ENCODE data around the gene IGFBP2.

Gene IGFBP2

DNA sequence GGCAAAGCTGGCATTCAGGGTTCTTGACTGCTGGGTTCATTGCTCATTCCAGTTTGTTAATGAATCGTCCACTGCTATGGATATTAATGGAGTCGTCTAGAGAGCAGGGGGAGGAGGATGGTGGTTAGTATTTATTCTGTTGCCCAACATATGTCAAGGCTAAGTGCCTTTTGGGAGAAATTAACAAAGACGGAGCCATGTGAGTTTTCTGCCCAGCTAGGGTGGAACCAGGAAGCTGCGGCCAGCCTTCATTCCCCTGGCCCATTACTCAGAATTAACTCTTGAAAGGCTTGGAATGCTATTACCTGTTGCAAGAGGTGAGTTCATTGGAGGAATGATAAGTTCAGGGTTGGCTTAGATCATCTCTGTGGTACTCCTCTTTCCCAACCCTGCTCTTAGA, 19.3 kb downstream of the IGFBP2 start:
- Histone ChIP-seq H3K36me3 (no peaks in the 10 kb centered on the region), H3K4me1 (ENCODE audit: control insufficient read depth in 1 of 2, insufficient read depth in 1 of 2, low read depth in 1 of 2, low read length in 1 of 2) (no peaks in the 10 kb centered on the region), H3K9me3 (no peaks in the 10 kb centered on the region), H3K27me3 (no peaks in the 10 kb centered on the region), H3K4me3 (ENCODE audit: low read depth in 1 of 2, low read length in 1 of 2) (no peak overlapping the region), H3K27ac (no peak overlapping the region)
- TF ChIP-seq, protein P1, sequence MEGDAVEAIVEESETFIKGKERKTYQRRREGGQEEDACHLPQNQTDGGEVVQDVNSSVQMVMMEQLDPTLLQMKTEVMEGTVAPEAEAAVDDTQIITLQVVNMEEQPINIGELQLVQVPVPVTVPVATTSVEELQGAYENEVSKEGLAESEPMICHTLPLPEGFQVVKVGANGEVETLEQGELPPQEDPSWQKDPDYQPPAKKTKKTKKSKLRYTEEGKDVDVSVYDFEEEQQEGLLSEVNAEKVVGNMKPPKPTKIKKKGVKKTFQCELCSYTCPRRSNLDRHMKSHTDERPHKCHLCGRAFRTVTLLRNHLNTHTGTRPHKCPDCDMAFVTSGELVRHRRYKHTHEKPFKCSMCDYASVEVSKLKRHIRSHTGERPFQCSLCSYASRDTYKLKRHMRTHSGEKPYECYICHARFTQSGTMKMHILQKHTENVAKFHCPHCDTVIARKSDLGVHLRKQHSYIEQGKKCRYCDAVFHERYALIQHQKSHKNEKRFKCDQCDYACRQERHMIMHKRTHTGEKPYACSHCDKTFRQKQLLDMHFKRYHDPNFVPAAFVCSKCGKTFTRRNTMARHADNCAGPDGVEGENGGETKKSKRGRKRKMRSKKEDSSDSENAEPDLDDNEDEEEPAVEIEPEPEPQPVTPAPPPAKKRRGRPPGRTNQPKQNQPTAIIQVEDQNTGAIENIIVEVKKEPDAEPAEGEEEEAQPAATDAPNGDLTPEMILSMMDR (IDR thresholded peaks at IDR 0.05) = no peak

DNA sequence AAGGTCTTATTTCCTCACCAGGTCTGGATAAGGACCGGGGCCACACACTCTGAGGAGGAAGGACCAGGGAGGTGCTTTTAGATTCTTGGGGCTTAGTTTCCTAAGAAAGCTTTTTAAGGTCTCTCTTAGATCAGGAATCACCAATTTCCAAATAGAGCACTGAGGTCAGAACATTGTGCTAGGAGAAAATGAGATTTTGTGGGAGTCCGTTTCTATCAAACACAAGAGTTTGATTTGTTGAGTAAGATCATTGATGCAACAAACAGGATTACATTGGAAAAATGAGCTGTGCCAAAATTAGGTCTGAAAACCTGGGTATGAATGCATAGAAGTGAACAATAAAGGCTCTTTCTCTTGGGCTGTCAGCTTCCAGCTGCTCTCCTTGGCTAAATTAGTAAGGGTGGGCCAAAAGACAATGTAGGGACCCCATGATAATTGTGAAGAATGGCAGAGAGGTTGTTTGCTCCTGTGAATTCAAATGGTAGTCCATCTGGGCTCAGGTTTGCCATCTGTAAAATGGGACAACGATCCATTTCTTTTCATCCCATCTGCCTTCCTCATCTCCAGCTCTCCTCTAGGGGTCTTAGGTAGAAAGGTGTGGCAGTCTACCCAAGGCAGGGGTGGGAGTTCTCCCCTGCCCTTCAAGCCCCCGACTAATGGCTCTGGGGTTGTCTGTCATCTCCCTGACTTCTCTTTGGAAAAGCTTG, 20.0 kb downstream of the IGFBP2 start:
- no peaks in the 10 kb centered on the region for H3K4me1 ChIP-seq (ENCODE audit: control insufficient read depth in 1 of 2, insufficient read depth in 1 of 2, low read depth in 1 of 2, low read length in 1 of 2)
- H3K9me3 ChIP-seq = no peaks in the 10 kb centered on the region
- H3K27ac ChIP-seq = no peak overlapping the region
- H3K27me3 ChIP-seq = no peaks in the 10 kb centered on the region
- no peak overlapping the region for H3K4me3 ChIP-seq (ENCODE audit: low read depth in 1 of 2, low read length in 1 of 2)
- TF ChIP-seq, protein P1 (IDR thresholded peaks at IDR 0.05) = no peak
- no peaks in the 10 kb centered on the region for H3K36me3 ChIP-seq

DNA sequence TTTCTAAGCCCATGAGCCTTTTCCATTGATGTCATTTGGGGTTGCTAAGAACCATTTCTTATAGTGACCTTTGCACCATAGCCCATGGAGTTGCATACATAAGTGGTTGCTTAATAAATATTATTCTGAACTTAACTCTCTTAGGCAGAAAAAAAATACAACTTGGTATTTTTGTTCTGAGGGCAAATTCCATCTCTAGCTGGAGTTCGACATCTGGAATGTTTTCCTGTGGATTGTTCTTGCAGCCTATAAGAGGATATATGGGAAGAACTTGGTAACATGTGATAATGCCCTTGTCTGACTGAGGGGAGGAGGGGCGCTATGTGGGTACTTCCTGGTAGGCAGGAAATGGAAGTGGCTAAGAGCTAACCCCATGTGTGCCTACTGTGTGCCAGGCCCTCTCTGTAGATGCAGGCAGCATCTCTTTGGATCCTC, 20.7 kb downstream of the IGFBP2 start:
- TF ChIP-seq, protein P1 (IDR thresholded peaks at IDR 0.05) = no peak
- Histone ChIP-seq H3K27me3 (no peaks in the 10 kb centered on the region), H3K36me3 (no peaks in the 10 kb centered on the region), H3K4me3 (ENCODE audit: low read depth in 1 of 2, low read length in 1 of 2) (no peak overlapping the region), H3K27ac (no peak overlapping the region), H3K9me3 (no peaks in the 10 kb centered on the region), H3K4me1 (ENCODE audit: control insufficient read depth in 1 of 2, insufficient read depth in 1 of 2, low read depth in 1 of 2, low read length in 1 of 2) (no peaks in the 10 kb centered on the region)

DNA sequence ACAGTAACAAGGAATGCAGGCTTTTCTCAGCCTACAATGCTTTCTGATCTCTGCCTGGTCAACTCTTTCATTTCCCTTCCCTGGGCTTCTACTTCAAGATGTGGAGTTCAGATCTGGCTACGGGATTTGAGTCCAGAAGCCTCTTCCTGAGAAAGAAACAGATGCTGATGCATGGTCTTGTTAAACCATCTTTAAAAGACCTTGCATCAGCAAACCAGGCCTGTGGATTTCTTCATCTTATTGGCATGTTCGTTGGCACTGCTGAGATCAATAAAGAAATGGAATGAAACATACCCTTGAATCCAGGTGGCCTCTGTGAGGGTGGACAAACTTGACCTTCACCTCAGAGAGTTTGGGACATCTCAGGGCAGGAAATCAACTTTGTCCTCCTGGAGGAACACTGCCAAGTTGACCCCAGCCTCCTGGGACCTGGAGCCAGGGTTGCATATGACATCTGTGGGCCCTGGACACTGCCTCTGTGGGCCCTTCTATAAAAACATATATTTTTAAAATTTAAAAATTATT, 21.4 kb downstream of the IGFBP2 start:
- Histone ChIP-seq H3K27me3 (no peaks in the 10 kb centered on the region), H3K4me1 (ENCODE audit: control insufficient read depth in 1 of 2, insufficient read depth in 1 of 2, low read depth in 1 of 2, low read length in 1 of 2) (no peaks in the 10 kb centered on the region), H3K36me3 (no peaks in the 10 kb centered on the region), H3K4me3 (ENCODE audit: low read depth in 1 of 2, low read length in 1 of 2) (no peak overlapping the region), H3K27ac (no peak overlapping the region), H3K9me3 (no peaks in the 10 kb centered on the region)
- TF ChIP-seq, protein P1 (IDR thresholded peaks at IDR 0.05) = no peak

DNA sequence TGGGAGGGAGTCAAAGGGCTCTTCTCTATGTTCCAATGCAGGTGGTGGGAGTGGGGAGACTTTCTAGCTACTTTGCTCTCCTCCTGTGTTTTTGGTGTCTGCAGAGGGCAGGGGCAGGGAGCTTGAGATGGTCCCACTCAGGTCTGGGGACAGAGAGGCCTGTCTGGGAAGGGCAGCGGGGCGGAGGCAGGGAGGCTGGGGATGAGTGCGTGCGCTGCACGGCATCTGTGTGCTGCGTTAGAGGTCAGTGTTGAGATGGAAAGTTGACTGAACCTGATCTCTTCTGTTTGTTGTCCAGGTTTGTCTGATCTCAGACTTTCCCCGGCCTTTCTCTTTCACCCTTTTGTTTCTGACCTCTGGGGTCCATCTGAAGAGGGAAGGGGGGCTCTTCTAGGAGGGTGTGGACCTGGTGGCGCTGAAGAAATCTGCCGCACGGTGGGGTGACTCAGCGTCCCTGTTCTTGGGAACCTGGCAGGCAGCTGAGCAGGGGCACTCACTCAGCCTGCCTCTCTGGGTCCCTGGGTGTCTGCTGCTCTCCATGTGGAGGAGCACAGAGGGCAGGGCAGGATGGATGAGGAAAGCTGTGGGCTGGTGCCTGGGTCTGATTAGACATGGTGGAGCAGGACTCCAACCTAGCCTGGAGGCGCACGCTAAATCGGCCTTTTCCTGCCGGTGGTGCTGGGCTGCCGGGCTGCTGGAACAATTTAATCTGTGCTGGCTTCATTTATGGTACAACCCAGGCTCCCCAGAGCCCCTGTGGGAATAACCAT, 24.1 kb downstream of the IGFBP2 start:
- TF ChIP-seq, protein P1 (IDR thresholded peaks at IDR 0.05) = no peak
- Histone ChIP-seq H3K27me3 (no peaks in the 10 kb centered on the region), H3K27ac (no peak overlapping the region), H3K9me3 (no peaks in the 10 kb centered on the region), H3K36me3 (no peaks in the 10 kb centered on the region), H3K4me1 (ENCODE audit: control insufficient read depth in 1 of 2, insufficient read depth in 1 of 2, low read depth in 1 of 2, low read length in 1 of 2) (no peaks in the 10 kb centered on the region), H3K4me3 (ENCODE audit: low read depth in 1 of 2, low read length in 1 of 2) (no peak overlapping the region)

Data from neutrophil (primary cell).